H9 (cell line): ENCODE results near the gene METTL25B. TPM values are rescaled to one million over a fixed set of nuclear protein-coding genes. Genes with fewer than 3 reads are reported as not detected.

ENCODE experiments used
- DNase-seq: peaks from one replicate; pipeline ENCODE4 v3.0.0-alpha.2; 2017
- H2AFZ ChIP-seq: one replicate; pipeline ENCODE4 v1.6.1; 2013; ENCODE audit warnings: mild to moderate bottlenecking, low read length, control low read depth, moderate library complexity
- H2AK5ac ChIP-seq: 2 replicates; pipeline ENCODE4 v1.6.1; 2013; ENCODE audit warnings: low read length, control low read depth, mixed read lengths; ENCODE audit not compliant: insufficient read length
- H2BK120ac ChIP-seq: one replicate; pipeline ENCODE4 v1.6.1; 2013; ENCODE audit warnings: low read depth, mild to moderate bottlenecking, low read length, control low read depth, inconsistent platforms; ENCODE audit not compliant: poor library complexity, severe bottlenecking
- H2BK12ac ChIP-seq: 2 replicates; pipeline ENCODE4 v1.6.1; 2013; ENCODE audit warnings: low read length, control low read depth, mixed read lengths, low read depth; ENCODE audit not compliant: insufficient read length
- H2BK15ac ChIP-seq: 2 replicates; pipeline ENCODE4 v1.6.1; 2013; ENCODE audit warnings: low read depth, low read length, control low read depth
- H2BK20ac ChIP-seq: one replicate; pipeline ENCODE4 v1.6.1; 2013; ENCODE audit warnings: low read depth, mild to moderate bottlenecking, low read length, control low read depth, inconsistent platforms; ENCODE audit not compliant: poor library complexity, severe bottlenecking
- H2BK5ac ChIP-seq: 2 replicates; pipeline ENCODE4 v1.6.1; 2013; ENCODE audit warnings: low read length, control low read depth, mixed read lengths; ENCODE audit not compliant: insufficient read length
- H3K14ac ChIP-seq: 2 replicates; pipeline ENCODE4 v1.6.1; 2013; ENCODE audit warnings: low read length, control low read depth; ENCODE audit not compliant: insufficient read depth
- H3K18ac ChIP-seq: 2 replicates; pipeline ENCODE4 v1.6.1; 2013; ENCODE audit warnings: low read depth, mild to moderate bottlenecking, mixed read lengths, low read length, control low read depth; ENCODE audit not compliant: insufficient read length
- H3K23ac ChIP-seq: 2 replicates; pipeline ENCODE4 v1.6.1; 2013; ENCODE audit warnings: low read length, control low read depth, mixed read lengths, low read depth; ENCODE audit not compliant: insufficient read length
- H3K23me2 ChIP-seq: 2 replicates; pipeline ENCODE4 v1.6.1; 2013; ENCODE audit warnings: low read depth, mild to moderate bottlenecking, mixed read lengths, low read length, control low read depth; ENCODE audit not compliant: insufficient read length, poor library complexity, severe bottlenecking
- H3K27ac ChIP-seq: 2 replicates; pipeline ENCODE4 v1.5.1; 2013; ENCODE audit warnings: low read length, control low read depth, mixed read lengths, low read depth; ENCODE audit not compliant: insufficient read length
- H3K27me3 ChIP-seq: 2 replicates; pipeline ENCODE4 v1.6.1; 2013; ENCODE audit warnings: low read length, control low read depth, inconsistent platforms; ENCODE audit not compliant: insufficient read depth
- H3K4ac ChIP-seq: 2 replicates; pipeline ENCODE4 v1.6.1; 2013; ENCODE audit warnings: low read depth, mild to moderate bottlenecking, control low read depth, inconsistent platforms, low read length, moderate library complexity
- H3K4me1 ChIP-seq: 2 replicates; pipeline ENCODE4 v1.6.1; 2013; ENCODE audit warnings: low read length, control low read depth, inconsistent platforms; ENCODE audit not compliant: insufficient read depth
- H3K4me2 ChIP-seq: 2 replicates; pipeline ENCODE4 v1.6.1; 2013; ENCODE audit warnings: low read length, control low read depth, mixed read lengths; ENCODE audit not compliant: insufficient read length, insufficient read depth
- H3K56ac ChIP-seq: 2 replicates; pipeline ENCODE4 v1.6.1; 2013; ENCODE audit warnings: low read depth, mild to moderate bottlenecking, mixed read lengths, low read length, control low read depth; ENCODE audit not compliant: insufficient read length
- H3K79me1 ChIP-seq: 2 replicates; pipeline ENCODE4 v1.6.1; 2013; ENCODE audit warnings: low read depth, mild to moderate bottlenecking, moderate library complexity, low read length, control low read depth, inconsistent platforms; ENCODE audit not compliant: insufficient read depth, poor library complexity, severe bottlenecking
- H3K79me2 ChIP-seq: 2 replicates; pipeline ENCODE4 v1.6.1; 2013; ENCODE audit warnings: low read length, control low read depth, inconsistent platforms; ENCODE audit not compliant: insufficient read depth
- H3K9ac ChIP-seq: 2 replicates; pipeline ENCODE4 v1.6.1; 2013; ENCODE audit warnings: low read length, control low read depth, mixed read lengths; ENCODE audit not compliant: insufficient read length; ENCODE audit errors: extremely low read depth
- H3K9me3 ChIP-seq: one replicate; pipeline ENCODE4 v1.6.1; 2013; ENCODE audit warnings: low read depth, low read length, inconsistent platforms; ENCODE audit not compliant: control insufficient read depth
- H3T11ph ChIP-seq: one replicate; pipeline ENCODE4 v1.6.1; 2013; ENCODE audit warnings: mild to moderate bottlenecking, low read length, control low read depth, inconsistent platforms
- H4K20me1 ChIP-seq: one replicate; pipeline ENCODE4 v1.6.1; 2013; ENCODE audit not compliant: control insufficient read depth, insufficient read length, insufficient read depth
- H4K5ac ChIP-seq: 2 replicates; pipeline ENCODE4 v1.6.1; 2013; ENCODE audit warnings: low read depth, mild to moderate bottlenecking, mixed read lengths, low read length, control low read depth; ENCODE audit not compliant: insufficient read length
- H4K8ac ChIP-seq: replicated peaks from 2 replicates; pipeline ENCODE4 v1.6.1; 2013; ENCODE audit warnings: low read length, control low read depth, mixed read lengths, low read depth; ENCODE audit not compliant: insufficient read length
- H4K91ac ChIP-seq: 2 replicates; pipeline ENCODE4 v1.6.1; 2013; ENCODE audit warnings: low read depth, mild to moderate bottlenecking, moderate library complexity, mixed read lengths, low read length, control low read depth; ENCODE audit not compliant: insufficient read length
- H3K27ac Mint-ChIP-seq, 3 experiments: 2 replicates in 2 of 3; 3 replicates in 1 of 3; pipeline ENCODE4 v1.8.0; 2020 to 2021; ENCODE audit warnings: mixed read lengths in 3 of 3, mild to moderate bottlenecking in 1 of 3, moderate library complexity in 1 of 3
- H3K27me3 Mint-ChIP-seq: 2 replicates; pipeline ENCODE4 v1.8.0; 2021; ENCODE audit warnings: low read depth, mild to moderate bottlenecking, moderate library complexity, mixed read lengths
- H3K36me3 Mint-ChIP-seq, 3 experiments: 2 replicates in 2 of 3; 3 replicates in 1 of 3; pipeline ENCODE4 v1.8.0; 2020 to 2021; ENCODE audit warnings: low read depth in 3 of 3, mixed read lengths in 3 of 3; ENCODE audit not compliant: insufficient read depth in 1 of 3
- H3K4me1 Mint-ChIP-seq, 2 experiments: 2 replicates each; pipeline ENCODE4 v1.8.0; 2020; ENCODE audit warnings: mixed read lengths in 2 of 2
- H3K4me3 Mint-ChIP-seq, 2 experiments: 2 replicates in 1 of 2; 3 replicates in 1 of 2; pipeline ENCODE4 v1.8.0; 2020 to 2021; ENCODE audit warnings: mild to moderate bottlenecking in 2 of 2, mixed read lengths in 2 of 2, moderate library complexity in 1 of 2
- H3K9me3 Mint-ChIP-seq, 2 experiments: 2 replicates in 1 of 2; 3 replicates in 1 of 2; pipeline ENCODE4 v1.8.0; 2020; ENCODE audit warnings: mild to moderate bottlenecking in 2 of 2, mixed read lengths in 2 of 2, moderate library complexity in 1 of 2
- CTCF ChIP-seq: fragments of 200-600 bp; sonication (generic); conservative IDR thresholded peaks from 3 replicates; pipeline ENCODE4 v1.8.0; 2021; ENCODE audit warnings: antibody characterized with exemption, mild to moderate bottlenecking
- WGBS: extraction: QIAGEN DNeasy Blood & Tissue Kit; methylation state at CpG from one replicate; pipeline ENCODE4 v1.1.7; 2013; ENCODE audit warnings: missing lambda C conversion rate, low lambda C conversion rate, mixed read lengths; ENCODE audit not compliant: insufficient read length; ENCODE audit errors: extremely low coverage; 5-methylcytosine and 5-hydroxymethylcytosine counted together
- total RNA-seq: library from RNA; stranded (reverse); gene quantifications from 2 replicates; pipeline ENCODE4 v1.2.1, GENCODE V29; 2021

Gene METTL25B
- total RNA-seq, 1 experiment from 2014 or later = 26.2 TPM

- H3K36me3 Mint-ChIP-seq = peaks cover 26 to 53% (median 45%) of the 10 kb centered on the region in 3 experiments; a peak in 6 of 7 replicates
- Histone ChIP-seq H2BK12ac (no peak overlapping the region), H3K79me2 (peaks cover 11% of the 10 kb centered on the region; the same call in 1 of the 2 replicates), H2AFZ (no peak overlapping the region), H3K23ac (no peak overlapping the region), H4K8ac (no peak overlapping the region), H2AK5ac (no peak overlapping the region), H3K18ac (no peak overlapping the region), H3K14ac (no peak overlapping the region), H3K56ac (no peak overlapping the region), H4K91ac (no peak overlapping the region), H2BK120ac (no peak overlapping the region), H2BK20ac (no peak overlapping the region), H3K79me1 (no peaks in the 10 kb centered on the region), H3K27ac (peak overlapping the region; percentile 71), H4K5ac (no peak overlapping the region), H3K4me1 (peaks cover 9% of the 10 kb centered on the region), H2BK5ac (no peak overlapping the region), H3K9me3 (no peaks in the 10 kb centered on the region), H3K4ac (no peak overlapping the region), H3T11ph (no peak overlapping the region), H3K9ac (no peak overlapping the region), H4K20me1 (no peaks in the 10 kb centered on the region), H2BK15ac (no peak overlapping the region), H3K23me2 (peaks cover 12% of the 10 kb centered on the region), H3K27me3 (no peaks in the 10 kb centered on the region), H3K4me2 (peak overlapping the region; percentile 48)
- H3K4me1 Mint-ChIP-seq = peaks cover 32 to 44% of the 10 kb centered on the region in 2 experiments
- peak overlapping the region; percentile 90 to 99 (median 98); a peak in 6 of 7 replicates for H3K27ac Mint-ChIP-seq
- H3K27me3 Mint-ChIP-seq = no peaks in the 10 kb centered on the region
- H3K9me3 Mint-ChIP-seq = no peaks in the 10 kb centered on the region; a peak in 1 of 5 replicates
- no CpG with 5 or more reads among the region's 3 CpGs for WGBS
- peak overlapping the region in 1 of 2 experiments; percentile 92; a peak in 3 of 5 replicates for H3K4me3 Mint-ChIP-seq
- no peak for DNase-seq
- no peak for TF ChIP-seq CTCF
Measured at GRCh38 chr1:156742017-156742416, 13.7 kb downstream of the METTL25B start.
